PC-9 (cell line): Measurements from ENCODE around the gene WDR27.

ENCODE experiments used
- EZH2 ChIP-seq: fragments of 200-600 bp; sonication (generic); IDR thresholded peaks from 2 replicates; pipeline ENCODE4 v1.8.0; 2017; ENCODE audit warnings: antibody characterized with exemption, low read depth
- TF ChIP-seq, protein P1 (sequence below): fragments of 200-600 bp; sonication (generic); conservative IDR thresholded peaks from 2 replicates; pipeline ENCODE4 v1.6.1; 2017; ENCODE audit warnings: mixed run types, antibody characterized with exemption, mild to moderate bottlenecking, moderate library complexity

DNA sequence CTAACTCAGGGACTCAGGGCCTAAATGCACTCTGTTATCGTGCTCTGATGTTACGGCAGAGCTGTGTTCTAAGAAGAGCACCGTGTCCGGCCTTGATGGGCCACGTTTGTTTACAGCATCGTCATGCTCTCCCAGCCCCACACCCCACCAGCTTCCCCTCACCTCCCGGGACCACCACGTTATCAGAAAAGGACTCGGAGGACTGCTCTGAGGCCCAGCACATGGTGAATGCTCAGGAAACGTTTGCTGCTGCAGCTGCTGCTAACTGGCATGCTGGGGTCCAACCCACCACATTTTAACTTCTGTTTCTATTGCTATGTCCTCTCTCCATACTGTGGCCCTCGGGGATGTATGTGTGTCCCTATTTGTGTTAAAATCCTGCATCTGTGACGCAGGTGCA is 50.3 kb downstream of the WDR27 start:
- TF ChIP-seq, protein P1, sequence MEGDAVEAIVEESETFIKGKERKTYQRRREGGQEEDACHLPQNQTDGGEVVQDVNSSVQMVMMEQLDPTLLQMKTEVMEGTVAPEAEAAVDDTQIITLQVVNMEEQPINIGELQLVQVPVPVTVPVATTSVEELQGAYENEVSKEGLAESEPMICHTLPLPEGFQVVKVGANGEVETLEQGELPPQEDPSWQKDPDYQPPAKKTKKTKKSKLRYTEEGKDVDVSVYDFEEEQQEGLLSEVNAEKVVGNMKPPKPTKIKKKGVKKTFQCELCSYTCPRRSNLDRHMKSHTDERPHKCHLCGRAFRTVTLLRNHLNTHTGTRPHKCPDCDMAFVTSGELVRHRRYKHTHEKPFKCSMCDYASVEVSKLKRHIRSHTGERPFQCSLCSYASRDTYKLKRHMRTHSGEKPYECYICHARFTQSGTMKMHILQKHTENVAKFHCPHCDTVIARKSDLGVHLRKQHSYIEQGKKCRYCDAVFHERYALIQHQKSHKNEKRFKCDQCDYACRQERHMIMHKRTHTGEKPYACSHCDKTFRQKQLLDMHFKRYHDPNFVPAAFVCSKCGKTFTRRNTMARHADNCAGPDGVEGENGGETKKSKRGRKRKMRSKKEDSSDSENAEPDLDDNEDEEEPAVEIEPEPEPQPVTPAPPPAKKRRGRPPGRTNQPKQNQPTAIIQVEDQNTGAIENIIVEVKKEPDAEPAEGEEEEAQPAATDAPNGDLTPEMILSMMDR = no peak
- no peak for TF ChIP-seq EZH2
